Measurements from ENCODE around the gene PLPP3.

GRCh38 chr1:56577406-56578137 is 1.8 kb downstream of the PLPP3 start:
- TF ChIP-seq CTCF (IDR thresholded peaks at IDR 0.05; ENCODE audit: poor library complexity) (no peak), EZH2phosphoT487 (IDR thresholded peaks at IDR 0.05; ENCODE audit: low read depth, severe bottlenecking, unreplicated experiment) (no peak), EZH2 (IDR thresholded peaks at IDR 0.05; ENCODE audit: borderline replicate concordance) (no peak)
